ENCODE results near the gene SPART. TPM values are rescaled to one million over a fixed set of nuclear protein-coding genes. Genes with fewer than 3 reads are reported as not detected.

Gene SPART
- total RNA-seq (10 to 100 TPM; 29.3 to 49.8 (median 38.5) TPM), polyA plus RNA-seq (10 to 100 TPM; 15.9 to 18.4 TPM)
- long read RNA-seq, donor 1, full-length matches to known transcripts, result 129 of 154 reads
- long read RNA-seq, donor 1, partial matches to known transcripts, result 3 of 154 reads
- long read RNA-seq, donor 1, other reads (novel, unspliced or antisense), result 22 of 154 reads
- long read RNA-seq, donor 2, full-length matches to known transcripts, result 72 of 96 reads
- long read RNA-seq, donor 2, partial matches to known transcripts, result 2 of 96 reads
- long read RNA-seq, donor 2, other reads (novel, unspliced or antisense), result 22 of 96 reads
- long read RNA-seq, donor 3, full-length matches to known transcripts, result 142 of 197 reads
- long read RNA-seq, donor 3, partial matches to known transcripts, result 13 of 197 reads
- long read RNA-seq, donor 3, other reads (novel, unspliced or antisense), result 42 of 197 reads

GRCh38 chr13:36346222-36347083, at the start of gene SPART:
SPART (minus strand) TSS chr13:36346394; CDS start chr13:36335830, 10,564 bp downstream.
- WGBS, 2 donors, result 0% methylated on average over 84 to 86 of the region's 86 CpGs
- no peaks in the 10 kb centered on the region for H3K27me3 ChIP-seq
- intact Hi-C loops (cut with DNase I), result loop anchor here in 3 of 10 donors (2.0 to 10.0 kb wide), 3 partner anchors 51 to 388 kb away; no protein-coding TSS in a partner anchor
- no peaks in the 10 kb centered on the region for H3K9me3 ChIP-seq
- TF ChIP-seq CTCF (IDR thresholded peaks at IDR 0.05), result peak; percentile 92 to 100 (median 98)
- H3K27ac ChIP-seq, result peak within 1 kb of the TSS; percentile 87 to 99 (median 96)
- DNase-seq (peak; percentile 91 to 93), ATAC-seq (peak; percentile 91 to 96 (median 94))
- peak within 1 kb of the TSS; percentile 62 to 93 (median 72) for H3K4me3 ChIP-seq
- peaks cover 0 to 45% (median 26%) of the 10 kb centered on the region in 9 donors for H3K4me1 ChIP-seq
- no peaks in the 10 kb centered on the region for H3K36me3 ChIP-seq

- intact Hi-C loops (cut with DNase I), result loop anchor here in 7 of 10 donors (2.0 to 10.0 kb wide), 5 partner anchors 48 to 113 kb away; partner anchors contain the start of genes CCDC169 (in 1 of the 7) and SPART (in 1 of the 7)
- no peaks in the 10 kb centered on the region for H3K4me1 ChIP-seq
Observed at GRCh38 chr13:36395280-36395679, 49.1 kb upstream of the SPART start.

GRCh38 chr13:36385489-36385888, 39.3 kb upstream of the SPART start:
- DNase-seq (no peak), ATAC-seq (no peak)
- Histone ChIP-seq H3K27me3 (peaks cover 0 to 17% (median 0%) of the 10 kb centered on the region in 7 donors), H3K4me3 (no peak overlapping the region), H3K9me3 (no peaks in the 10 kb centered on the region), H3K4me1 (no peaks in the 10 kb centered on the region), H3K36me3 (no peaks in the 10 kb centered on the region), H3K27ac (no peak overlapping the region)
- intact Hi-C loops (cut with DNase I), result no loop called here
- no peak for TF ChIP-seq CTCF (IDR thresholded peaks at IDR 0.05)
- 75 to 77% methylated on average over 1 of the region's 1 CpG for WGBS, 2 donors

More at GRCh38 chr13:36395280-36395679, 49.1 kb upstream of the SPART start:
- WGBS, 2 donors, result 41 to 46% methylated on average over 2 of the region's 2 CpGs
- peak in 8 of 9 donors; percentile 24 to 56 (median 50) for TF ChIP-seq CTCF (IDR thresholded peaks at IDR 0.05)
- no peaks in the 10 kb centered on the region for H3K36me3 ChIP-seq
- no peak overlapping the region for H3K4me3 ChIP-seq
- peaks cover 0 to 6% (median 0%) of the 10 kb centered on the region in 7 donors for H3K27me3 ChIP-seq
- DNase-seq (no peak), ATAC-seq (peak in 4 of 8 donors; percentile 33 to 74 (median 67))
- peaks cover 0 to 9% (median 0%) of the 10 kb centered on the region in 11 donors for H3K9me3 ChIP-seq
- no peak overlapping the region for H3K27ac ChIP-seq

GRCh38 chr13:36382030-36382429, 35.8 kb upstream of the SPART start:
- Histone ChIP-seq H3K4me1 (no peaks in the 10 kb centered on the region), H3K4me3 (no peak overlapping the region)
- intact Hi-C loops (cut with DNase I), result no loop called here

More at GRCh38 chr13:36382030-36382429, 35.8 kb upstream of the SPART start:
- WGBS, 2 donors, result 89 to 92% methylated on average over 3 of the region's 3 CpGs
- no peaks in the 10 kb centered on the region for H3K9me3 ChIP-seq
- H3K36me3 ChIP-seq, result no peaks in the 10 kb centered on the region
- no peak overlapping the region for H3K27ac ChIP-seq
- no peak for DNase-seq
- TF ChIP-seq CTCF (IDR thresholded peaks at IDR 0.05), result no peak
- peaks cover 0 to 13% (median 0%) of the 10 kb centered on the region in 7 donors for H3K27me3 ChIP-seq
- no peak for ATAC-seq

All from heart right ventricle (tissue), 16 donors.